Measurements from ENCODE around the gene C17orf67.

DNA sequence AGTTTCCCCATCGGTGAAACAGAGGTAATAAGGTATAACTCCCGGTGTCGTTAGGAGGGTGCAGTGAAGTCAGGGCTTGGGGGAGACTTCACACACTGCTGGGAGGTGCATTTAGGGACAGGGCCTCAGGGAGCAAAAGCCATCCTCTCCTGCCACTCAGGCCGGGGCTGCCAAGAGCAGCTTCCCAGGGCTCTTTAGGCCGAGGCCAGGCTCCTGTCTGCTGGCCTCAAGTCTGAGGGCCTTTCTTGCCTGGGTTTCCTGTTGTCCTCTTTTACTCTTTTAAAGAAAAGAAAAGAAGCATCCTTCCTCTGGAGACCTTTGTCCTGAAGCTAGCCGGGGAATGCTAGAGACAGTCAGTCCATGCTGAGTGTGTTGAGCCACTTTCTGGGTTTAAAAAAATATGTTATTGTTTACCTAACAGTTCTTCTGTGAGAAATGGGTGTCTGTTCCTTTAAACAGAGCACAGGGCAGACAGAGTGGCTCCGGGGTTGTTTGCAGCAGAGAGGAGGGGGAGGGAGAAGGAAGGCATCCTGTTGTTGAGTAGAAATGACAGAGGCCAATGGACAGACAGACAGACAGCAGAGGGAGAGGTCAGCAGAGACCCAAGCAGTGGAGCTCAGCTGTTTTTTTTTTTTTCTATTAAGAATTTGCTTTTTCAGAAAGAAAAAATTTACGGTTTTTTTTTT is 79.1 kb downstream of the C17orf67 start:
- TF ChIP-seq, protein P1, sequence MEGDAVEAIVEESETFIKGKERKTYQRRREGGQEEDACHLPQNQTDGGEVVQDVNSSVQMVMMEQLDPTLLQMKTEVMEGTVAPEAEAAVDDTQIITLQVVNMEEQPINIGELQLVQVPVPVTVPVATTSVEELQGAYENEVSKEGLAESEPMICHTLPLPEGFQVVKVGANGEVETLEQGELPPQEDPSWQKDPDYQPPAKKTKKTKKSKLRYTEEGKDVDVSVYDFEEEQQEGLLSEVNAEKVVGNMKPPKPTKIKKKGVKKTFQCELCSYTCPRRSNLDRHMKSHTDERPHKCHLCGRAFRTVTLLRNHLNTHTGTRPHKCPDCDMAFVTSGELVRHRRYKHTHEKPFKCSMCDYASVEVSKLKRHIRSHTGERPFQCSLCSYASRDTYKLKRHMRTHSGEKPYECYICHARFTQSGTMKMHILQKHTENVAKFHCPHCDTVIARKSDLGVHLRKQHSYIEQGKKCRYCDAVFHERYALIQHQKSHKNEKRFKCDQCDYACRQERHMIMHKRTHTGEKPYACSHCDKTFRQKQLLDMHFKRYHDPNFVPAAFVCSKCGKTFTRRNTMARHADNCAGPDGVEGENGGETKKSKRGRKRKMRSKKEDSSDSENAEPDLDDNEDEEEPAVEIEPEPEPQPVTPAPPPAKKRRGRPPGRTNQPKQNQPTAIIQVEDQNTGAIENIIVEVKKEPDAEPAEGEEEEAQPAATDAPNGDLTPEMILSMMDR (IDR thresholded peaks at IDR 0.05) = no peak
- no peak for TF ChIP-seq POLR2A (IDR thresholded peaks at IDR 0.05)
